ENCODE data around the gene GLTPD2.

DNA sequence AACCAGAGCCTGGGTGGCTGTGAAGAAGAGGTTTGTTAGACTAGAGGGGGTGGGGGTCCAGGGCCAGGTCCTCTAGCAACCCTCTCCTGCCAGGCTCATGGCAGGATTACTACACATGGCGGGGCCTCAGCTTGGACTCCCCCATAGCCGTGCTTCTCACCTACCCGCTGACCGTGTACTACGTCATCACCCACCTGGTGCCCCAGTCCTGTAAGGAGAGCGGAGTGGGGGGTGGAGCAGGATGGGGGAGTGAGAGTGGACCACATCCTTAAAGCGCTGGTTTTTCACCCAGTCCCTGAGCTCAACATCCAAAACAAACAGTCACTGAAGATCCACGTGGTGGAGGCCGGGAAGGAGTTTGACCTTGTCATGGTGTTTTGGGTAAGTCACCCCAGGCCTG is 44.9 kb upstream of the GLTPD2 start:
- TF ChIP-seq, protein P1, sequence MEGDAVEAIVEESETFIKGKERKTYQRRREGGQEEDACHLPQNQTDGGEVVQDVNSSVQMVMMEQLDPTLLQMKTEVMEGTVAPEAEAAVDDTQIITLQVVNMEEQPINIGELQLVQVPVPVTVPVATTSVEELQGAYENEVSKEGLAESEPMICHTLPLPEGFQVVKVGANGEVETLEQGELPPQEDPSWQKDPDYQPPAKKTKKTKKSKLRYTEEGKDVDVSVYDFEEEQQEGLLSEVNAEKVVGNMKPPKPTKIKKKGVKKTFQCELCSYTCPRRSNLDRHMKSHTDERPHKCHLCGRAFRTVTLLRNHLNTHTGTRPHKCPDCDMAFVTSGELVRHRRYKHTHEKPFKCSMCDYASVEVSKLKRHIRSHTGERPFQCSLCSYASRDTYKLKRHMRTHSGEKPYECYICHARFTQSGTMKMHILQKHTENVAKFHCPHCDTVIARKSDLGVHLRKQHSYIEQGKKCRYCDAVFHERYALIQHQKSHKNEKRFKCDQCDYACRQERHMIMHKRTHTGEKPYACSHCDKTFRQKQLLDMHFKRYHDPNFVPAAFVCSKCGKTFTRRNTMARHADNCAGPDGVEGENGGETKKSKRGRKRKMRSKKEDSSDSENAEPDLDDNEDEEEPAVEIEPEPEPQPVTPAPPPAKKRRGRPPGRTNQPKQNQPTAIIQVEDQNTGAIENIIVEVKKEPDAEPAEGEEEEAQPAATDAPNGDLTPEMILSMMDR (IDR thresholded peaks at IDR 0.05; ENCODE audit: insufficient read depth, low read length): no peak
- TF ChIP-seq, protein P2, sequence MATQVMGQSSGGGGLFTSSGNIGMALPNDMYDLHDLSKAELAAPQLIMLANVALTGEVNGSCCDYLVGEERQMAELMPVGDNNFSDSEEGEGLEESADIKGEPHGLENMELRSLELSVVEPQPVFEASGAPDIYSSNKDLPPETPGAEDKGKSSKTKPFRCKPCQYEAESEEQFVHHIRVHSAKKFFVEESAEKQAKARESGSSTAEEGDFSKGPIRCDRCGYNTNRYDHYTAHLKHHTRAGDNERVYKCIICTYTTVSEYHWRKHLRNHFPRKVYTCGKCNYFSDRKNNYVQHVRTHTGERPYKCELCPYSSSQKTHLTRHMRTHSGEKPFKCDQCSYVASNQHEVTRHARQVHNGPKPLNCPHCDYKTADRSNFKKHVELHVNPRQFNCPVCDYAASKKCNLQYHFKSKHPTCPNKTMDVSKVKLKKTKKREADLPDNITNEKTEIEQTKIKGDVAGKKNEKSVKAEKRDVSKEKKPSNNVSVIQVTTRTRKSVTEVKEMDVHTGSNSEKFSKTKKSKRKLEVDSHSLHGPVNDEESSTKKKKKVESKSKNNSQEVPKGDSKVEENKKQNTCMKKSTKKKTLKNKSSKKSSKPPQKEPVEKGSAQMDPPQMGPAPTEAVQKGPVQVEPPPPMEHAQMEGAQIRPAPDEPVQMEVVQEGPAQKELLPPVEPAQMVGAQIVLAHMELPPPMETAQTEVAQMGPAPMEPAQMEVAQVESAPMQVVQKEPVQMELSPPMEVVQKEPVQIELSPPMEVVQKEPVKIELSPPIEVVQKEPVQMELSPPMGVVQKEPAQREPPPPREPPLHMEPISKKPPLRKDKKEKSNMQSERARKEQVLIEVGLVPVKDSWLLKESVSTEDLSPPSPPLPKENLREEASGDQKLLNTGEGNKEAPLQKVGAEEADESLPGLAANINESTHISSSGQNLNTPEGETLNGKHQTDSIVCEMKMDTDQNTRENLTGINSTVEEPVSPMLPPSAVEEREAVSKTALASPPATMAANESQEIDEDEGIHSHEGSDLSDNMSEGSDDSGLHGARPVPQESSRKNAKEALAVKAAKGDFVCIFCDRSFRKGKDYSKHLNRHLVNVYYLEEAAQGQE (IDR thresholded peaks at IDR 0.05; ENCODE audit: insufficient replicate concordance, low read depth): no peak
- TF ChIP-seq SPI1 (IDR thresholded peaks at IDR 0.05; ENCODE audit: borderline replicate concordance, low read depth) (no peak), POLR2AphosphoS5 (IDR thresholded peaks at IDR 0.05; ENCODE audit: low read depth) (no peak)
